Neural crest cell (in vitro differentiated cells): Measurements from ENCODE around the gene TBC1D20. TPM values are rescaled to one million over a fixed set of nuclear protein-coding genes. Genes with fewer than 3 reads are reported as not detected.
A peak's percentile ranks its signal among the peaks of the same experiment; 100 is the strongest.

Experiments
- DNase-seq: peaks from one replicate; pipeline ENCODE4 v3.0.0; 2021; ENCODE audit warnings: low read depth, mixed read lengths, low spot score
- H3K27ac Mint-ChIP-seq: one replicate; pipeline ENCODE4 v1.8.0; 2021; ENCODE audit warnings: mild to moderate bottlenecking, mixed read lengths; ENCODE audit not compliant: unreplicated experiment
- H3K27me3 Mint-ChIP-seq: 2 replicates; pipeline ENCODE4 v1.8.0; 2021; ENCODE audit warnings: low read depth, mild to moderate bottlenecking, mixed read lengths
- H3K36me3 Mint-ChIP-seq: 2 replicates; pipeline ENCODE4 v1.8.0; 2021; ENCODE audit warnings: low read depth, mild to moderate bottlenecking, mixed read lengths
- H3K4me1 Mint-ChIP-seq: 2 replicates; pipeline ENCODE4 v1.8.0; 2021; ENCODE audit warnings: mixed read lengths
- H3K4me3 Mint-ChIP-seq: one replicate; pipeline ENCODE4 v1.8.0; 2021; ENCODE audit warnings: mild to moderate bottlenecking, mixed read lengths
- H3K9me3 Mint-ChIP-seq: 2 replicates; pipeline ENCODE4 v1.8.0; 2021; ENCODE audit warnings: mixed read lengths
- total RNA-seq: library from RNA; stranded (reverse); gene quantifications from 2 replicates; pipeline ENCODE4 v1.2.1, GENCODE V29; 2021
- TF ChIP-seq, protein P1 (sequence below): fragments of 200-600 bp; sonication (generic); conservative IDR thresholded peaks from 2 replicates; pipeline ENCODE4 v1.5.0; 2021; ENCODE audit warnings: antibody characterized with exemption, mild to moderate bottlenecking

TBC1D20 gene
- total RNA-seq, 1 donor from 2014 or later: 30.4 TPM

DNA sequence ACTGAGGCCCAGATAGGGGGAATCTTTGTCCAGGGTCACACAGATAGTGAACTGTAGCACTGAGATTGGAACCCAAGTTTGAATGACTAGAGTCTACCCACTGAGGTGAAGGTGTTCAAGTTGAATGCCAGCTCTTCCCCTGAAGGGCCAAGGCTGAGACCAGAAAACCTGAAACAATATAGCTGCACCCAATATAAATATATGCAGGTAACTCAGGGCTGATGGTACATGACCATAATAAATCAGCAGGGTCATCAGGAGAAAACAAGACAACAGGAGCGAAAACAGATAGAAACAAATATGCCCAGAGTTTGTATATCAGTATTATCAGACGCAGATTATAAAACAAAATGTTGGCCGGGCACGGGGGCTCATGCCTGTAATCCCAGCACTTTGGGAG lies 58.2 kb downstream of the TBC1D20 start:
- H3K27ac Mint-ChIP-seq: no peak overlapping the region
- H3K4me3 Mint-ChIP-seq: peak overlapping the region; percentile 73
- TF ChIP-seq, protein P1, sequence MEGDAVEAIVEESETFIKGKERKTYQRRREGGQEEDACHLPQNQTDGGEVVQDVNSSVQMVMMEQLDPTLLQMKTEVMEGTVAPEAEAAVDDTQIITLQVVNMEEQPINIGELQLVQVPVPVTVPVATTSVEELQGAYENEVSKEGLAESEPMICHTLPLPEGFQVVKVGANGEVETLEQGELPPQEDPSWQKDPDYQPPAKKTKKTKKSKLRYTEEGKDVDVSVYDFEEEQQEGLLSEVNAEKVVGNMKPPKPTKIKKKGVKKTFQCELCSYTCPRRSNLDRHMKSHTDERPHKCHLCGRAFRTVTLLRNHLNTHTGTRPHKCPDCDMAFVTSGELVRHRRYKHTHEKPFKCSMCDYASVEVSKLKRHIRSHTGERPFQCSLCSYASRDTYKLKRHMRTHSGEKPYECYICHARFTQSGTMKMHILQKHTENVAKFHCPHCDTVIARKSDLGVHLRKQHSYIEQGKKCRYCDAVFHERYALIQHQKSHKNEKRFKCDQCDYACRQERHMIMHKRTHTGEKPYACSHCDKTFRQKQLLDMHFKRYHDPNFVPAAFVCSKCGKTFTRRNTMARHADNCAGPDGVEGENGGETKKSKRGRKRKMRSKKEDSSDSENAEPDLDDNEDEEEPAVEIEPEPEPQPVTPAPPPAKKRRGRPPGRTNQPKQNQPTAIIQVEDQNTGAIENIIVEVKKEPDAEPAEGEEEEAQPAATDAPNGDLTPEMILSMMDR: no peak
- no peak for DNase-seq
- peaks cover 26% of the 10 kb centered on the region for H3K4me1 Mint-ChIP-seq
- no peaks in the 10 kb centered on the region for H3K36me3 Mint-ChIP-seq
- H3K9me3 Mint-ChIP-seq: peaks cover 3% of the 10 kb centered on the region
- H3K27me3 Mint-ChIP-seq: no peaks in the 10 kb centered on the region

GRCh38 chr20:403582-403957 lies 58.8 kb downstream of the TBC1D20 start:
- Mint-ChIP-seq H3K4me1 (peaks cover 23% of the 10 kb centered on the region), H3K9me3 (peaks cover 3% of the 10 kb centered on the region), H3K4me3 (peak overlapping the region; percentile 62), H3K27ac (no peak overlapping the region), H3K27me3 (no peaks in the 10 kb centered on the region), H3K36me3 (no peaks in the 10 kb centered on the region)
- TF ChIP-seq, protein P1: no peak
- no peak for DNase-seq

- peaks cover 23% of the 10 kb centered on the region for H3K4me1 Mint-ChIP-seq
- no peak overlapping the region for H3K4me3 Mint-ChIP-seq
- no peaks in the 10 kb centered on the region for H3K36me3 Mint-ChIP-seq
- H3K27ac Mint-ChIP-seq: no peak overlapping the region
- peaks cover 3% of the 10 kb centered on the region for H3K9me3 Mint-ChIP-seq
- no peak for DNase-seq
- TF ChIP-seq, protein P1: no peak
- no peaks in the 10 kb centered on the region for H3K27me3 Mint-ChIP-seq
Measured at GRCh38 chr20:402898-403581, 59.3 kb downstream of the TBC1D20 start.

DNA sequence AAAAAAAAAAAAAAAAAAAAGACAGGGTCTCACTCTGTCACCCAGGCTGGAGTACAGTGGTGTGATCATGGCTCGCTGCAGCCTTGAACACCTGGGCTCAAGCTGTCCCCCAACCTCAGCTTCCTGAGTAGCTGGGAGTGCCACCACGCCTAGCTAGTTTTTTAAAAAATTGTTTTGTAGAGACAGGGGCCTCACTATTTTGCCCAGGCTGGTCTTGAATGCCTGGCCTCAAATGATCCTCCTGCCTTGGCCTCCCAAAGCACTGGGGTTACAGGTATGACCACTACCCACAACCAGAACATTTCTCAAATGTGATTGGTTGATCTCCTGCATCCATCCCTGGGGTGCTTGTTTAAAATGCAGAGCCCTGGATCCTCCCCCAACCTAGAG lies 59.8 kb downstream of the TBC1D20 start:
- DNase-seq: no peak
- H3K27ac Mint-ChIP-seq: no peak overlapping the region
- no peak overlapping the region for H3K4me3 Mint-ChIP-seq
- TF ChIP-seq, protein P1: no peak
- H3K36me3 Mint-ChIP-seq: peaks cover 1% of the 10 kb centered on the region
- H3K9me3 Mint-ChIP-seq: peaks cover 3% of the 10 kb centered on the region
- H3K27me3 Mint-ChIP-seq: no peaks in the 10 kb centered on the region
- peaks cover 23% of the 10 kb centered on the region for H3K4me1 Mint-ChIP-seq

DNA sequence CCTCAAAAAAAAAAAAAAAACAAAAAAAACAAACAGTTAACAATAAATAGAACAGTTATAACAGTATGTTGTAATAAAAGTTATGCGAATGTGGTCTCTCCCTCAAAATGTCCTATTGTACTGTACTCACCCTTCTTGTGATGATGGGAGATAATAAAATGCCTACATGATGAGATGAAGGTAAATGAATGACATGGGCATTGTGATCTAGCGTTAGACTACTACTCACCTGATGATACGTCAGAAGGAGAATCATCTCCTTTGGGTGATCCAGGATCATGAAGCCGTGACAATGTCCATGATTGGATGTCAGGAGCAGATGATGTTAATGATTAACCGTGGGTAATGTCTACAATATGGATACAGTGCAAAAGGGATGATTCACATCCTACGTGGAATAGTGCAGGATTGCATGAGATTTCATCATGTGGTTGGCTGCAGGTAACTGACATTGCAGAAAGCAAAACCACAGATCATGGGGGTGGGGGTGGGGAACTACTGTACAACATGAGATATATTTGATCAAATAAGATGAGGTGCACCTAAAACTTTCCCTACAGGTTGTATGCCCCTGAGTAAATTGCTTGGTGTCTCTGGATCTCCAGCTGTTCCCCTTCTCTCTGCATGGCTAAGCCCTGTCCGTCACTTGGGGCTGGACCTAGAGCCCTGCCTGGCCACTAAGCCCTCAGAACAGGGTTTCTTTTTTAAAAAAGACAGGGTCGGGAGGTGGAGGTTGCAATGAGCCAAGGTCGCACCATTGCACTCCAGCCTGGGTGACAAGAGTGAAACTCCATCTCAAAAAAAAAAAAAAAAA lies 60.4 kb downstream of the TBC1D20 start:
- no peak overlapping the region for H3K4me3 Mint-ChIP-seq
- peaks cover 2% of the 10 kb centered on the region for H3K36me3 Mint-ChIP-seq
- no peak overlapping the region for H3K27ac Mint-ChIP-seq
- H3K4me1 Mint-ChIP-seq: peaks cover 17% of the 10 kb centered on the region
- H3K9me3 Mint-ChIP-seq: peaks cover 3% of the 10 kb centered on the region
- no peak for DNase-seq
- no peaks in the 10 kb centered on the region for H3K27me3 Mint-ChIP-seq
- TF ChIP-seq, protein P1: no peak
